HG02870 (cell line): ENCODE measurements around the gene PKNOX2.

ENCODE experiments used
- ATAC-seq: cut with Tn5 transposase; IDR thresholded peaks from one replicate; pipeline ENCODE4 v1.9.1; 2021; ENCODE audit warnings: mild to moderate bottlenecking, moderate library complexity; ENCODE audit not compliant: unreplicated experiment

PKNOX2 gene

DNA sequence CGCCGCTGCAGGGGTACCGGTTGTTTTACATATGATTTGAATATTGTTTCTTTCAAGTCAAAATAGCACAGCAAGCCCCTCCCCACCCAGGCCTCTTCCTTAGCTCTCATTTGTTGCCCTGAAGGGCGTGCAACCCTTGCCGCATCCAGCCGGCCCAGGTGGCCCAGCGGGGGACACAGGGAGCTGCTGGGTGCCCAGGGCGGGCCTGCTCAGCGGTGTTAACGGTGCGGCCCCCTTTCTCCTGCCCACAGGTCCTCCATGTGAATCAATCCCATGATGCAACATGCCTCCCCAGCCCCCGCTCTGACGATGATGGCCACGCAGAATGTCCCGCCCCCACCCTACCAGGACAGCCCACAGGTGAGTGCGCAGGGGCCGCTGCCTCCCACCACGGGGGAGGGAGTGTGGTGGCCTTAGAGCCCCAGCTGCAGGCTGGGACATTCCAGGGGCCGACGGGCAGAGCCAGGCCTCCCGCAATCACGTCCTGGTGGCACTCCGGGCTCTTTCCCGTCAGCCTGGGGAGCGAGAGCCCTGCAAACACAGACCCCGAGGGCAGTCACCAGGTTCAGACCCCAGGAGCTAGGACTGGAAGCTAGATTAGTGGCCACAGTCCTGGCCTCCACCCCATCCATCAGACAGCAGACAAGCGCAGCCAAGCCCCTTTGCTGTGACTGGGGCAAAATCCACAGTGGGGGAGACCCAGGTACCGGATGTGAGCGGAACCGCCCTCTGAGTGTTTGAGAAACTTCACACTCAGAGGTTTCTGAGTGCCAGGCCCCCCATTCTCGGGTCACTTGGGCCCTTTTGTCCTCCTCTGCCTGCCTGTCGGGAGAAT is 186.7 kb downstream of the PKNOX2 start:
- no peak for ATAC-seq

DNA sequence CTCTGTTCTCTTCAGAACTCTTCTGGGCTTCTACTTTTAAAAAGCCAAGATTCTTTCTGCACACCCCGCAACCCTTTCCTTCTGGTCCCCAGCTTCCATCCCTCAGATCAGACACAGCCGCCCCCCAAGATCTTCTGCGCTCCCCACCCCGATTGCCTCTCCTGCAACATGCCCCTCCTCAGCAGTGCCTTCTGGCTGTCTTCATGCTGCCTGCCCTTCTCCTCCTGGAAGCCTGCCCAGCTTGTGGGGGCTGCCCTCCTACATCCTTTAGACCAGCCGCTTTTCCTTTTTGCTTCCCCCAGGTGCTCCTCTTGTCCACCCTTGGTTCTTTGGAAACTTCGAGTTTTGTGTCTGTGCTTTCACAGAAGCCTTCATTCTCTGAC is 187.3 kb downstream of the PKNOX2 start:
- no peak for ATAC-seq

DNA sequence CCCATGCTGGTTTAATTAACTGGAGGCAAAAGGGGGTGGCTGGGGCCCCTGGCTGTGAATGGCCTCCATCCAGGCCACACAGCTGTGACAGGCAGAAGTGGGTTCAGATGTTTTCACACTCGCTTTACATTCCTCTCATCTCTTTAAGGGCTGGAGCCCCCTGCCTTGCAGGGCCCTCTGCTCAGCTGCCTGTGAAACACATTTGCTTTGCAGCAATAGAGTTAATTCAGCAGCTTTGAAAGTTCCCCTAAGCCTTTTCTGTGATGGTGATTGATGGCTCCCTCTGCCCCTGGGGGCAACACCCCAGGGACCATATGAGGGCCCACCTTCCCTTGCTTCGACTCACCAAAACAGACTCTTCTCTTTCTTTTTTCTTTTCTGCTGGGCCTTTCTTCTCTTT is 192.2 kb downstream of the PKNOX2 start:
- no peak for ATAC-seq

DNA sequence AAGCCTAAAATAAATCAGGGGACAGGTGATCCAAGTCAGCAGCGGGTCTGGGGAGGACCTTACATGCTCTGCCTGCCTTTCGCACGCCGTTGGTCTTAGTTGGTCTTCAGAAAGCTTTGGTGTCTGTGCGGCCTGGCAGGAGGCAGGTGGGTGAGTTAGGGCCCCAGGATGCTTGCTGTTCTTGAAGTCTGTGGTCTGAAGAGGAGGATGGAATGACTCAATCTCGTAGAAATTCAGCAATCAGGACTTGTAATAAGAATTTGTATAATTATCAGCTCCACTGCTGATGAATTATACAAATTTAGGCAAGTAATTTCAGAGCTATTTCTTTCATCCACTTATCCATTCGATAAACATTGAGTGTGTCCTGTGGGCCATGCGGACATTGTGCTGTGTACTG is 193.0 kb downstream of the PKNOX2 start:
- ATAC-seq = no peak

DNA sequence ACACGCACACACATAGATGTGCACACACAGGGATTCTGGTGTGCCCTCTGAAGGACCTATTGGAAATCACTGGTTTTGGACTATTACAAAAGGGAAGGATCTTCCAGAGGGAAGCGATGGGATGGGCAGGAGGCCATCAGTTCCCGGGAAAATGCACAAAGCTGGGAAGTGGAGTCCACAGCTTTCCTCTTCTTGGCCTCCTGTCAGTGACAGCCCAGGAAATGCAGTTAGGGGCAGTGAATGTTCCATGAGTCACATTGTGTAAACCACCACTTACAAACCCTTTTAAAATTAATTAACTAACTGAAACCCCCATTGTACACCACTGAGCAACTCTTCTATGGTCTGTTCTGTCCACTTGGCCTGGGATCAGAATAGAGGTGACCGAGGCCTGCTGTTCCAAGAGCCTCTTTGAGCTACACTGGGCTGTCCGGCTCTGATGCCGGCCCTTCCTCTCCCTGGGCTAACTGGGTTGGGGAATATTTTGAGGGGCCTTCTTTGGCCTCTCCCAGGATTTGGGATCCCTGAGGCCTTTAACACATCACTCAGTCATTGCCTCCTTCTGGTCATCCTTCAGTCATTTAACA is 193.8 kb downstream of the PKNOX2 start:
- no peak for ATAC-seq

DNA sequence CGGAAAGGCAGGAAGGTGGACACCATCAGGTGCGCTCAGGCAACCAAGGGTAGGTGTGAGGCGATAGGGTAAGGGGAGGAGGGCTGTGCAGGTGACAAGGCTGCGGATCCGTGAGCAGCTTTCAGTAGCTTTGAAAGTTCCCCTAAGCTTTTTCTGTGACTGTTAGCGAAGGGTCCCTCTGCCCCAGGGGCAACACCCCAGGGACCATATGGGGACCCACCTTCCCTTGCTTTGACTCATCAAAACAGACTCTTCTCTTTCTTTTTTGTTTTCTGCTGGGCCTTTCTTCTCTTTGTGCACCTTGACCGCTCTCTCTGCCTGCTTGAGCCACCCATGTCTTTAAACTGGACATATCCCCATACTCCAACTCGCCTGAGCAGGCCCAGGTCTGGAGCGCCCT is 194.6 kb downstream of the PKNOX2 start:
- ATAC-seq = no peak

DNA sequence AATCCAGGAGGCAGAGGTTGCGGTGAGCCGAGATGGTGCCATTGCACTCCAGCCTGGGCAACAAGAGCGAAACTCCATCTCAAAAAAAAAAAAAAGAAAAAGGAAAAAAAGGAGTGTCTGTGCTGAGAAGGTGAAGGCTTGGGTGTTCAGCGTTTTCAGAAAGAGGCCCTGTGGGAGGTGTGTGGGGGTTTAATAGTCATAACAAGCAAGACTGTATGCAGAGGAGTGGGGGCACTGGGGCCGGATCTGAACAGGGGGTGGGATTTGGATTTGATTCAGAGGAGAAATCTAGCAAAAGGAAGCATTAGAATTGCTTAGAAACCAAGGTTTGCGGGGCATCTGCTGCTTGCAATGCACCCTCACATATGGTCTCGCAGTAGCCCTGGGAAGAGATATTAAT is 195.5 kb downstream of the PKNOX2 start:
- no peak for ATAC-seq

DNA sequence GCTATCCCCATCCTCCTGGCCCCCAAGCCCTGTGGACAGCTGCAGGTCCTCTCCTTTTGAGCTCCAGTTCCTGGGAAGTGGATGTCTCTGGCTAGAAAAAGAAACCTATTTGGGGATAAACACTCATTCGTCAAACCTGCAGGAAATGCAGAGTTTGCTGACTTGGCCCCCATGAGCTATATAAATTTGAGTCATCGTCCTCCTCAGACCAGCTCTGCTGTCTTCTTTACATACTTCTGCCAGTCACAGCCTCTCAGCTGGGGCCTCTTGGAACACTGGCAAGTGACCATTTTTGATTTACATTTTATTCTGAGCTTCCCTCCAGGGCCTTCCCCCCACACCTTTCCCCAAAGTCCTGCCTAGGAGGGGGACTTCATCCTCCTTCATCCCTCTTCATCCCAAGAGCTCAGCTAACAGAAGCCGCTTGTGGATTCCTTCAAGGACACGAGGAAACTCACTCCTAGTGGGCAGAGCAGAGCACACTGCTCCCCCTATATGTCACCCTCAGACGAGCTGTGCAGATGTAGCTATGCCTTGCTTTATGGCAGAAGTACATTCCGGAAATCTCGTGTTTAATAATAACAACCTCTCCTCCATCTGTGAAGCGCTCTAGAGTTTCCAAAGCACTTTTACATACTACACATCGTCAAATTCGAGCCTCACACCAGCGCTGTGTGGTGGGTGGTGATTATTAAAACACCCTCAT is 199.7 kb downstream of the PKNOX2 start:
- no peak for ATAC-seq

DNA sequence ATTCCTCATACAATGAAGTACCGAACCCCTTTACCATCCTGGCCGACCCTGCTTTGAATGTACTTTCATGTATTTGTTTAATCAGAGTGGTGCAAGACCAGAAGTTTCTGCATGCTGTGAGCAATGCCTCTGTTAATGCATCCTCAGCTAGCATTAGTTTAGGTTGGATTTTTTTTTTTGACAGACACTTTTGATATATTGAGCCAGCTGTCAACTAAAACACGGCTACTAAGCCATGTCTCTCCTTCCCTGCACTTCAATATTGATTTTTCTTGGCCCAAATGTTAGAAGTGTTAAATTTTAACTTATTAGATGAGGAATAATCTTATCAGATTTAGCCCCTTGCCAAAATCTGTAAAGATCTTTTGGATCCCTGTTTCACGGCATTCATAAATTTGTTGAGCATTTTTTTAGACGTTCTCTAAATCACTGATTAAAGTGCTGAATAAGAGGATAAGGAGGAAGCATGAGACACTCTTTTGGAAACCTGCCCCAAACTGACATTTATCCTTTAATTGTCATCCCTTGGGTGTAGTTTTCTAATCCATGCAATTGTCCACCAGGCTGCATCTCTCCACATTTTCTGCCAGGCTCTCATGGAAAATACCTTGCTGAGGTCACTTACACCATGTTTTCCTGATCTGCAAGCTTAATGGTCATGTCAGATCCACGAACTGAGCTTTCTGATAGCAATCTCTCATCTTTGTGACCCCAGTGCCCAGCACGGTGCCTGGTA is 200.8 kb downstream of the PKNOX2 start:
- no peak for ATAC-seq

DNA sequence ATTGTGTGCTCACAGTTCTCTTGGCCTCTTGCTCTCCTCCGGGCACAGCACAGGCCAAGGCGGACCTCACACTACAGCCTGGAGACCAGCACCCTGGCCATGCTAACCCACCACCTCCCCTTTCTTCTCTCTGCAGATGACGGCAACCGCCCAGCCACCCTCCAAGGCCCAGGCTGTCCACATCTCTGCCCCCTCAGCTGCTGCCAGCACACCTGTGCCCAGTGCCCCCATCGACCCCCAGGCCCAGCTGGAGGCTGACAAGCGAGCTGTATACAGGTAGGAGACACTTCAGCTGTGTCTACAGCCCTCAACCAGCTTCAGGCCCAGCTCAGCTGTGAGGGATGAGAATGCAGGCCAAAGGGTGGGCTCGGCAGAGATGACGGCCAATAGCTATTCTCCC is 203.2 kb downstream of the PKNOX2 start:
- ATAC-seq = no peak

DNA sequence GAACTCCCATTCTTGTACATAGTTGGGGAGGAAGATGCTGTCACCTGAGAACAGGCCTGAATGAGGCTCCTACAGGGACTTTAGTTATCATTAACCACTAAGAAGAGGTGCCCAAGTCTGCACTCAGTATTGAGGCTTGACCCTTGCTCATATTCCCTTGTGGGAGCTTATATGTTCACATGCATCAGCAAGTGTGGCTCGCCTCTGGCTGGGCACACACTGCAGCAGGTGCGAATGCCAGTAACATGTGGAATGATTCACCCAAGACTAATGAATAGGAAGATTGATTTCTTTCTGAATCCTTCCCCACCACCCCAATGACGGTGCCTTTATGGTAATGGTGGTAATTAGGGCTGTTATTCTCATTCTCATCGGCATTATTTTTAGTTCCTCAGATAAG is 204.2 kb downstream of the PKNOX2 start:
- ATAC-seq = no peak

DNA sequence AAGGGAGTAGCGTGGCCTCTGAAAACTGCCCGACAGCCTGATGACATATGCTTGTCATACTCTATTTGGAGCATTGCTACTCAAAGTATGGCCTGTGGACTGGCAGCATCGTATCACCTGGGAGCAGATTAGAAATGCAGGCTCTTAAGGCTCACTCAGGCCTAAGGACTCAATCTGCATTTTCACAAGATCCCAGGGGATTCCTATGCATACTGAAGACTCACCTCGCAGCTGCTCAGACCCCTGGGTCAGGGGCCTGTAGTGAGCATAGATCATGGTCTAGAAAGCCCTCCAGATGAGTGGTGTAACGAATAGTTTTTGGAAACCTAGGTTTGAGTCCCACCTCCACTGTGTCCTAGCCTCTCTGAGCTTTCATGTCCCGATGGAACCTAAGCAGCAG is 205.3 kb downstream of the PKNOX2 start:
- ATAC-seq = no peak

DNA sequence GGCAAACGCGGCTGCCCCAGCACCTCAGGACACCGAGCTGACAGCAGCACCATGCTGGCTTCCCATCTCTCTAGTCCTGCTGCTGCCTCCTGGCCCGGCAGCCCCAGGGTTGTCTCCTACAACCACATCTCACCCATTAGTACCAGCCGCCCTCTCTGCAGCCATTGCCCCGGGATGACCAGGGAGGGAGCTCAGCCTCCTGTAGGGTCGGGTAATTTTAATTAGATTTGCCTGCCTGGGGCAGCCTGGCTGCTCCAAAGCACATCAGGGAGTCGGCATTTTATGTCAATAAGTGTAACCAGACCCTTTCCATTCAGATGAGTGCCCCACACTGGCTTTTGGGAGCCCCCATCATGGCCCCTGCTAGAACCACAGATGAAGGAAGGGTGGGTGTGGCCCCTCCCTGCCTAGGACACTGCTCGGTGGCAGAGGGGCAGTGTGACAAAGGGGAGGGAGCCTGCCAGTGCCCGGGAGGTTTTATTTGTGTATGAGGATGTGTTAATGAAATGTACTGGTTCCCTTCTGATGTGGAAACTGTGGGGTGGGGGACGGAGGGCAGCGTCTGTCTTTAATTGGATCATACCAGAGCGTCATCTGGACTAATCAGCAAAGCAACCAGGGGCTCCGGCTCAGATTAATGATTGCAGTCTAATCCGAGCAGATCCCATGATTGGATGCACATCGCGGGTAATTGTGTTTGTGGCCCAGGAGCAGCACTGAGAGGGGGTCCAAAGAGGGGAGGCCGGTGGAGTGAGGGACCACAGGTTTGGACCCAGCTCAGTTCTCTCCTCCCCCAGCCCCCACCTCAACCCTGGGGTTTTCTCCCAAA is 206.2 kb downstream of the PKNOX2 start:
- ATAC-seq = no peak

DNA sequence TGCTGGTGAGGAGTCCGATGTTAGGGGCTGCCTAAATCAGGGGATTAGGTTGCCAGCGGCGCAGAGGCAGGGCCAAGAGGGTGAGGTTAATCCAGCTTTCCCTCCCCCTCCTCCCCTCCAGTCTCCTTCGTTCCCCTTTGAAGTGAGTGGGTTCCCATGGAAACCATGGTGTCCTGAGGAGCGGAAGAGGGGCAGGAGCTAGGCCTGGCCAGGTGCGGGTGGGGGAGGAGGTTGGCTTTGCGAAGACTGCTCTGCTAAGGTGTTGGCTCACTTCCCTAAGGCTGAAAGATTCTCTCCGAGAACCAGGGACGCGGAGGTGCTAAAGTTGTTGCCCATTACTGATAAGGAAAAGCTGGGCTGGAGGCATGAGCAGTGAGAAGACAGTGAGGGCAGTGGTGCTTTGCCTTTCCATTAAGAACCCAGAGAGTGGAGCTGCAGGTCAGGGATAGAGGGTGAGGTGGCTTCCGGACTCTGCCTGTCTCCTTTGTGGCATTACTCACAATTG is 206.9 kb downstream of the PKNOX2 start:
- no peak for ATAC-seq

DNA sequence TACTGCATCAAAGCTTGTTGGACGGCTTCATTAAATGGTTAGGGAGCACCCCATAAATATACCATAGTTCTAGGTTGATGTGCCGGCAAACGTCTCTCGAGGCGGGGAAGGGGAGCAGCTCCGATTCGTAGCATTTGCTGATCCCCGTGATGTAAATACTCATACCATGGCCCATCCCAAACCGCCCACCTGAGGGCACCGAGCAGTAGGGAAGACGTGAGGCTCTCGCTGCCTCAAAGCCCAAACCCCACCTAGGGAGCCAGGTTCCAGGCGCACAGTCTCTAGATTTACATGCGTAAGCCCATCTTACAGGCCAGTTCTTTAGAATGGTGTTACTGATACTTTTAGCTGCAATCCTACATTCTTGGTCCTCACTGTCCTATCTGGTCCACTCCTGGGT is 207.5 kb downstream of the PKNOX2 start:
- ATAC-seq = no peak

DNA sequence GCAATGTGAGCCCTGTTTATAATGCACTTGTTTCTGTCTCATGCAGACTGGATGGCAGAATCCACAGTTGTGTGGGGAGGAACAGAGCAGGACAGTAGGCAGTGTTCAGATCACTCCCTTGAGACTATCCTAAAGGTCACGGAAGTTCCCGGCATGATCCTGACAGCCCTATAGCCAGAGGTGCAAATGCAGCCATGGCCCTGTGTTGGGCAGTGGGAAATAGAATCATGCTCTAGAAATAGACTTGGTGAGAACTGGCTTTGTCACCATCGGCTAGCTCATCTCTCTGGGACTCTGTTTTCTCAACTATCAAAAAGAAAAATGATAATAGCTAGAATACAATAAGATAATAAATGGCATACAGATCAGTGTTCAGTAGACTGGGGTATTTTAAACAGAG is 208.4 kb downstream of the PKNOX2 start:
- no peak for ATAC-seq

DNA sequence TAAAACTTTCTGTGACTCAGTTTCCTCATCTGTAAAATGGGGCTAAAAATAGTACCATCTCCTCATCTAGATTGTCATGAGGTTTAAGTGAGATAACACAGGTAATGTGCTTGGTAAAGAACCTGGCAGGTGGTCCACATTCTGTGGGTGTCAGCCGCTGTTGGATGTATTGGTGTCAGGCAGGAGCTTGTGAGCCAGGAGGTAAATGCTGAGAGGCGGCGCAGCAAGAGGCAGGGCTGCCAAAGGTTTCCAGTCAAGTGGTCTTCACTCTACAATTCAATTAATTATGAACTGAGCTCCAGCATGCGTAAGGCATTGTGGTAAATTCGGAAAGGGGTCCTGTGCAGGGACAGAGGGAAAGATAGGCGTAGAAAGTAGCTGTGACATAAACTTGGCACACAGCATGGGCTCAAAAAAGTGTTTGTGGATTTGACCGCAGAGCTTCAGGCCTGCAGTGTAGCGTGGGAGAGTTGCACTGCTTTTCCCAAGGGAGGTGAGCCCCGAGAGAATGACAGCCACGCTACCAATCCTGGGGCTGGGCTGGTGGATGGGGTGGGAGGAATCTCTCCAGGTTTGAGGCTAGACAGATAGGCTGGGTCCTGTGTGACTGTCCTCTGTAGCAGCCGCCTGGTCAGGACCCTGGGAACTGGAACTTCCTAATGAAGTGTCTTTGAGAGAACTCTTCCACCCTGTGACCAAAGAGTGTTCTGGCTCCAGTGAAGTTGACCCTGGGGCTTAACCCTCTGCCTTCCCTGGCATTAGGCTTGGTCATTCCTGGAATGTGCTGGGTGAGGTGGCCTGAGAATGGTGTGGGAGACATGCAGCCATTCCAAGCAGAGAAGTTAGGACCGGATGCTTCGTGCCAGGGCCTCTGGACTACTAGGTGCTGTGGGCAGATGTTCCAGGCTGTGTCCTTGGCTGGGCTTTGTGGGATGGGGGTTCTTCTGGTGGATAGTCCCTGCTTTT is 209.2 kb downstream of the PKNOX2 start:
- no peak for ATAC-seq

DNA sequence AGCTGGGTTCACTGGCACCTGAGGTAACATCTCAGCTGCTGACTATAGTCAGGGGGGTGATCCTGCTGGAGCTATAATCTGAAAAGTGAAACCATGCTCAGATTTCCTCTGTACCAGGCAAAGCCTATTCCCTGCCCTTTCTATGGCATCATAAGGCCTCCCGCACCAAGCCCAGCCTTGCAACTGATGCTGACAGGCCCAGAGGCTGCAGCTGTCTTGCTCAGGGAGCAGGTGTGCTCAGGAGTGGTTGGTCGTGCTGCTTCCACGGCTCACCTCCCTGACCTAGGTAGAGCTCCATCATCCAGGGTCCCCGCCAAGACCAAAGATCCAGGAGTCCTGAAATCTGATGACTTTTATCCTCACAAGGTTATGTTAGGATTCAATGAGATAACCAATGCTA is 209.8 kb downstream of the PKNOX2 start:
- no peak for ATAC-seq

DNA sequence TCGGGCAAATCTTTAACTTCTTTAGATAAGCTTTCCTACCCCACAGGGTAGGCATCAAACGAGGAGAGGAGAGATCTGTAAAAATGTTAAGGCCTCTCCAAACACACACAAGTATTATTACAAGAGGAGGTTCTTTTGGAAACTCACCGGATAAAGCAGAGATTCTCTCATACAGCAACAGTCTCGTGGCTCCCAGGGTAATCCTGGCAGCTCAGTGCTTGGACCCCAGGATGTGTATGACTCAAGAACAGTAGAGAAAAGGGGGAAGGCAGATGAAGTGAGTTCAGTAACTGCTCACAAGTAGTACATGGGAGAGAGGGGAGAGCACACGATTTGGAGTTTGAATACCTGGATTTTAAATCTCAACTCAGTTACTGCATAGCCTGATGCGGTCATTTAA is 210.6 kb downstream of the PKNOX2 start:
- no peak for ATAC-seq
